Astrocyte of the cerebellum (primary cell): ENCODE results near the gene SORCS3.

Experiments
- DNase-seq: peaks from one replicate; pipeline ENCODE4 v3.0.0-alpha.2; 2011; ENCODE audit warnings: low read depth
- H3K4me3 ChIP-seq: 2 replicates; pipeline ENCODE4 v1.5.1; 2011; ENCODE audit warnings: mild to moderate bottlenecking, low read depth, low read length, moderate library complexity
- in situ Hi-C: cut with HindIII; loops from 2 replicates; pipeline ENCODE4 v1.10.0; 2017; ENCODE audit warnings: low sequenced_read_pairs
- TF ChIP-seq, protein P1 (sequence below): IDR thresholded peaks from 2 replicates; pipeline ENCODE4 v1.5.1; 2012; ENCODE audit warnings: low read length, low read depth, moderate library complexity, mild to moderate bottlenecking; ENCODE audit errors: missing control alignments

SORCS3 gene

DNA sequence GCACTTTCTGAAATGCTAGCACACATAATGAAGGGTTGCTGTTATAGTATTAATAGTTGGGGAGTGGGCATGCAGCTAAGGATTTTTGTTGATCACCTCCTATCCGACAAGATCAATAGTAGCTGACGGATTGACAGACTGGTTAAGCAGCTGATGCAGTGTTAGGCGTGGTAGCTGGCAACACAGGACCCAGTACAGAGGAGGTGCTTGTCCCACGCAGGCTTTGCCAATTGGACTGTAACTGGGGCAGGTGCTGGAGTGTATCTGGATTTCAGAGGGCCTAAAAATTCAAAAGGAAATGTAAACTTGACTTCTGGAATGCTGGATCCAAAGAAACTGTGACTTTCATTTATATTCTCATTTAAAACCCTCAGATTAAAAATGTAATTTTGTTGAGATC is 340.9 kb downstream of the SORCS3 start:
- in situ Hi-C loops, result no loop called here
- TF ChIP-seq, protein P1, sequence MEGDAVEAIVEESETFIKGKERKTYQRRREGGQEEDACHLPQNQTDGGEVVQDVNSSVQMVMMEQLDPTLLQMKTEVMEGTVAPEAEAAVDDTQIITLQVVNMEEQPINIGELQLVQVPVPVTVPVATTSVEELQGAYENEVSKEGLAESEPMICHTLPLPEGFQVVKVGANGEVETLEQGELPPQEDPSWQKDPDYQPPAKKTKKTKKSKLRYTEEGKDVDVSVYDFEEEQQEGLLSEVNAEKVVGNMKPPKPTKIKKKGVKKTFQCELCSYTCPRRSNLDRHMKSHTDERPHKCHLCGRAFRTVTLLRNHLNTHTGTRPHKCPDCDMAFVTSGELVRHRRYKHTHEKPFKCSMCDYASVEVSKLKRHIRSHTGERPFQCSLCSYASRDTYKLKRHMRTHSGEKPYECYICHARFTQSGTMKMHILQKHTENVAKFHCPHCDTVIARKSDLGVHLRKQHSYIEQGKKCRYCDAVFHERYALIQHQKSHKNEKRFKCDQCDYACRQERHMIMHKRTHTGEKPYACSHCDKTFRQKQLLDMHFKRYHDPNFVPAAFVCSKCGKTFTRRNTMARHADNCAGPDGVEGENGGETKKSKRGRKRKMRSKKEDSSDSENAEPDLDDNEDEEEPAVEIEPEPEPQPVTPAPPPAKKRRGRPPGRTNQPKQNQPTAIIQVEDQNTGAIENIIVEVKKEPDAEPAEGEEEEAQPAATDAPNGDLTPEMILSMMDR, result no peak
- no peak for DNase-seq
- H3K4me3 ChIP-seq, result no peak overlapping the region

DNA sequence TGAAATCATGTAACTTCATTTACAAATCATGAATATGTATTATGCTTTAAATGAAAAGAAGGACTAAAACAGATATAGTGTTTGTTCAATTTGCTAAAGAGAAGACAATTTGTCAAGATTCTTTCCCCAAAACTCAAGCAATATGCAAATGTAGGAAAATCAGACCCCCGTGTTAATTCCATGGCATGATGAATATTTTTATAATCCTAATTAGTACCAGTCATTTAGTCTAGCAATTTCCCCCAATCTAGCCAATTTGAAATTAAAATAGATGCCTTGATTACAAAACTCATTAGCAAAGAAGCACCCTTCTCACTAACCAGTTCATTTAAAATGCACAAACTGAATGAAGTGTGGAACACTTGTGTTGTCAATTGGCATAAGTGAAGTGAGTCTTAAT is 347.6 kb downstream of the SORCS3 start:
- TF ChIP-seq, protein P1, result no peak
- DNase-seq, result no peak
- no peak overlapping the region for H3K4me3 ChIP-seq
- in situ Hi-C loops, result no loop called here

DNA sequence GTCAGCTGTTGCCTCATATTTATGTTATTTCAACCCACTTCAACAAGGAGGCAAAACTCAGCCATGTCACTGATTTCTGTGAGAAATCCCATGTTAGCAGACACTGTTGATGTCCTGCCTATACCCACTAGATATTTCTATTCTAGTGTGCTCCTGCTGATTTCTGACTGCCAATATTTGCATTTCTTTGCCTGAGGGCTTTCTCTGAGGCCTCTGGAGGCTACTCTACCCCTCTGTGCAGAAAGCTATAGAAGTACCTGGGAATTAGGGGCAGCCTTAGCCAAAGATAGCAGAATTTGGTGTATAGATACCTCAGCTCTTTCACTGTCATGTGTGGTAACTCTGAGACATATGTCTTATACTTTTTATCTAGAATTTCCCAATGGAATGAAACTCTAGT is 348.8 kb downstream of the SORCS3 start:
- H3K4me3 ChIP-seq, result no peak overlapping the region
- TF ChIP-seq, protein P1, result no peak
- in situ Hi-C loops, result no loop called here
- no peak for DNase-seq

DNA sequence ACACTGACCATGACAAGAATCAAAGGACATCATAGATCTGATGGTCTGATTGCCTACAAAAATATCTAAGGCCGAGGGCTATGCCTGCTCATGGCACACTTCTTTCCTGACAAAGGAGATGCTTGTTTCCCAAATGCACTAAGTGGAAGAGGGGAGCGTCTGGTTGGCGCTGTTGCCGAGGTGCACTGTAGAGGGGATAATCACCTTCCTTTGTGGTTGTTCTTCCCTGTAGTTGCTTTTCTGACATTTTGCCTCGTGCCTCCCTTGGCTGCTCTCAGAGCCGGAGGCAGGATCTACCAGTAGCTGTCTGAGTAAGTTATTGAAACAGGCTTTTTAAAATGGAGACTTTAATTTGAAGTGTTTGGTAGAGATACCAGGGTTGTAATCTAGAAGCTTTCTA is 352.0 kb downstream of the SORCS3 start:
- TF ChIP-seq, protein P1, result no peak
- H3K4me3 ChIP-seq, result no peak overlapping the region
- no peak for DNase-seq
- in situ Hi-C loops, result no loop called here

DNA sequence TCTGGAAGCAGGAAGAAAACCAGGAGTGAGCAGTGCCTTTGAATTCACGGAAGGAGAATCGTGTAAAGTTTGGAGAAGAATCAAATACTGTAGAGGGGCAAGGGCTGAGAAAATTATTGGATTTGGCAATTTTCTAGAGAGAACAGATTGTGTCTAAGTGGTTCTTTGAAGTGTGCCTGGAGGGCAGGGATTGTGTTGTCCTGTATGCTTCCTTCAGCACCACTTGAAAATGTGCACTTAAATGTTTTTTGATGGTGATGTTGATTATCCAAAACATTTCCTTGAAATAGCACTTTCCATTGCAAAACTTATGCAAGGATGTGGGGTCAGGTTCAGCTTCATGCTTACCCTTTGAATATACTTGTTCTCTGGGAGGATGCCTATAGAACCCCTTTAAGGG is 360.2 kb downstream of the SORCS3 start:
- H3K4me3 ChIP-seq, result no peak overlapping the region
- DNase-seq, result no peak
- TF ChIP-seq, protein P1, result no peak
- in situ Hi-C loops, result no loop called here

DNA sequence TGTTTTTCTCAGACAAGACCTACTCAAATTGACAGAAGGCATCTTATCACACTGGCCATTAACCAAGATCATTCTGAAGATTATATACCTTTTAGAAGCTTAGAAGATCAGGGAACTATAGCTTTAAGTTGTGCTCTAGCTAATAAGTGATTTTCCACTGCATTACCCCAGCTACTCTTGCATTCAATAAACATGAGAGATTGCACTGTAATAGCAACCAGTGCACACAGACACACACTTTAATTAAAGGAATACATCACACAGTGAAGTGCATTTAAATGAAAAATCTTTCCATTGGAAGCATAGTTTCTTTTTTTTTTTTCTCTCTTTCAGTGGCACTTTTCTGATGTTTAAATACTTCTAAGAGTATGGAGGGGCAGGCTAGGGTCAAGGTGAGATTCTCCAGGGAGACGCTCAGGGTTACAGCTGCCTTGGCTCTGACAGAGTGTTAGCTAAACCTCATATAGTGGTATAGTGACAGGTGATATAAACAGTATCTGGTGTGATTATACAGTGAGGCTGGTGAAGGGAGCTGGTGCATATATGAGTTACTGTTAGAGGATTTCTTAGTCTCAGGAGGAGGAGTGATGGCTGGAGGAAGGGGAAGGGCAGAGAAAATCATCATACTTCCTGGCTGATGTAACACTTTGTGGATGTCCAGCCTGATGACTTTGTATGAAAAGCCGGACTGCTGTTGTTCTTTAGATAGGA is 369.5 kb downstream of the SORCS3 start:
- TF ChIP-seq, protein P1, result no peak
- in situ Hi-C loops, result no loop called here
- no peak overlapping the region for H3K4me3 ChIP-seq
- no peak for DNase-seq
